ENCODE measurements around the gene CDC42BPA. TPM values are rescaled to one million over a fixed set of nuclear protein-coding genes. Genes with fewer than 3 reads are reported as not detected.

The CDC42BPA gene
- polyA plus RNA-seq, 1 donor from 2014 or later = 22.9 TPM

DNA sequence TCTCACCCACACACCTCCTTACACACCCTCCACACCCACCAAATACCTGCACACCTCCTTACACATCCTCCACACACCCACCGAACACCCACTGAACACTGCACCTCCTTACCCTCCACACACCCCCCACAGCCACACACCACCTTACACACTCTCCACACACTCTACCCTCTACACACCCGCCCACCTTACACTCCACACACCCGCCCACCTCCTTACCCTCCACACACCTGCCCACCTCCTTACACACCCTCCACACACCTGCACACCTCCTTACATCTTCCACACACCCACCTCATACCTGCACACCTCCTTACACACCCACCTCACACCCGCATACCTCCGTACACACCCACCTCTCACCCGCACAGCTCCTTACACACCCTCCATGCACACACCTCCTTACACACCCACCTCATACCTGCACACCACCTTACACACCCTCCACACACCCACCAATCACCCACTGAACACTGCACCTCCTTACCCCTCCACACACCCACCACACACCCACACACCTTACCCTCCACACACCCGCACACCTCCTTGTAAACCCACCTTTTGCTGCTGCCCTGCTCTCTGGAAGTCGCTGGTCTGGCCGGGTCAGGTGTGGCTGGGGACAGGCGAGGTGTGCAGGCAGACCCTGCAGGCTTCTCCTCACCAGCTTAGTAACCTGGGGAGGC lies 339.7 kb downstream of the CDC42BPA start:
- TF ChIP-seq TAF1 (IDR thresholded peaks at IDR 0.05; ENCODE audit: low read depth) = no peak
- TF ChIP-seq EZH2 (IDR thresholded peaks at IDR 0.05; ENCODE audit: borderline replicate concordance, insufficient read depth, low read length, poor library complexity, severe bottlenecking) = no peak
- TF ChIP-seq EP300 (conservative IDR thresholded peaks at IDR 0.05; ENCODE audit: poor library complexity, severe bottlenecking) = no peak
- TF ChIP-seq, protein P1, sequence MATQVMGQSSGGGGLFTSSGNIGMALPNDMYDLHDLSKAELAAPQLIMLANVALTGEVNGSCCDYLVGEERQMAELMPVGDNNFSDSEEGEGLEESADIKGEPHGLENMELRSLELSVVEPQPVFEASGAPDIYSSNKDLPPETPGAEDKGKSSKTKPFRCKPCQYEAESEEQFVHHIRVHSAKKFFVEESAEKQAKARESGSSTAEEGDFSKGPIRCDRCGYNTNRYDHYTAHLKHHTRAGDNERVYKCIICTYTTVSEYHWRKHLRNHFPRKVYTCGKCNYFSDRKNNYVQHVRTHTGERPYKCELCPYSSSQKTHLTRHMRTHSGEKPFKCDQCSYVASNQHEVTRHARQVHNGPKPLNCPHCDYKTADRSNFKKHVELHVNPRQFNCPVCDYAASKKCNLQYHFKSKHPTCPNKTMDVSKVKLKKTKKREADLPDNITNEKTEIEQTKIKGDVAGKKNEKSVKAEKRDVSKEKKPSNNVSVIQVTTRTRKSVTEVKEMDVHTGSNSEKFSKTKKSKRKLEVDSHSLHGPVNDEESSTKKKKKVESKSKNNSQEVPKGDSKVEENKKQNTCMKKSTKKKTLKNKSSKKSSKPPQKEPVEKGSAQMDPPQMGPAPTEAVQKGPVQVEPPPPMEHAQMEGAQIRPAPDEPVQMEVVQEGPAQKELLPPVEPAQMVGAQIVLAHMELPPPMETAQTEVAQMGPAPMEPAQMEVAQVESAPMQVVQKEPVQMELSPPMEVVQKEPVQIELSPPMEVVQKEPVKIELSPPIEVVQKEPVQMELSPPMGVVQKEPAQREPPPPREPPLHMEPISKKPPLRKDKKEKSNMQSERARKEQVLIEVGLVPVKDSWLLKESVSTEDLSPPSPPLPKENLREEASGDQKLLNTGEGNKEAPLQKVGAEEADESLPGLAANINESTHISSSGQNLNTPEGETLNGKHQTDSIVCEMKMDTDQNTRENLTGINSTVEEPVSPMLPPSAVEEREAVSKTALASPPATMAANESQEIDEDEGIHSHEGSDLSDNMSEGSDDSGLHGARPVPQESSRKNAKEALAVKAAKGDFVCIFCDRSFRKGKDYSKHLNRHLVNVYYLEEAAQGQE (IDR thresholded peaks at IDR 0.05; ENCODE audit: borderline replicate concordance) = no peak
- TF ChIP-seq MXI1 (conservative IDR thresholded peaks at IDR 0.05; ENCODE audit: poor library complexity, severe bottlenecking) = no peak
- no peak for TF ChIP-seq POLR2AphosphoS5 (IDR thresholded peaks at IDR 0.05)
- TF ChIP-seq, protein P2, sequence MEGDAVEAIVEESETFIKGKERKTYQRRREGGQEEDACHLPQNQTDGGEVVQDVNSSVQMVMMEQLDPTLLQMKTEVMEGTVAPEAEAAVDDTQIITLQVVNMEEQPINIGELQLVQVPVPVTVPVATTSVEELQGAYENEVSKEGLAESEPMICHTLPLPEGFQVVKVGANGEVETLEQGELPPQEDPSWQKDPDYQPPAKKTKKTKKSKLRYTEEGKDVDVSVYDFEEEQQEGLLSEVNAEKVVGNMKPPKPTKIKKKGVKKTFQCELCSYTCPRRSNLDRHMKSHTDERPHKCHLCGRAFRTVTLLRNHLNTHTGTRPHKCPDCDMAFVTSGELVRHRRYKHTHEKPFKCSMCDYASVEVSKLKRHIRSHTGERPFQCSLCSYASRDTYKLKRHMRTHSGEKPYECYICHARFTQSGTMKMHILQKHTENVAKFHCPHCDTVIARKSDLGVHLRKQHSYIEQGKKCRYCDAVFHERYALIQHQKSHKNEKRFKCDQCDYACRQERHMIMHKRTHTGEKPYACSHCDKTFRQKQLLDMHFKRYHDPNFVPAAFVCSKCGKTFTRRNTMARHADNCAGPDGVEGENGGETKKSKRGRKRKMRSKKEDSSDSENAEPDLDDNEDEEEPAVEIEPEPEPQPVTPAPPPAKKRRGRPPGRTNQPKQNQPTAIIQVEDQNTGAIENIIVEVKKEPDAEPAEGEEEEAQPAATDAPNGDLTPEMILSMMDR (IDR thresholded peaks at IDR 0.05; ENCODE audit: poor library complexity, severe bottlenecking) = no peak
- TF ChIP-seq RAD21 (conservative IDR thresholded peaks at IDR 0.05) = no peak
- TF ChIP-seq SMC3 (conservative IDR thresholded peaks at IDR 0.05; ENCODE audit: poor library complexity) = no peak
- H3K4me3 ChIP-seq (ENCODE audit: low read length) = no peak overlapping the region
- no peak overlapping the region for H3K27ac ChIP-seq (ENCODE audit: low read length)

DNA sequence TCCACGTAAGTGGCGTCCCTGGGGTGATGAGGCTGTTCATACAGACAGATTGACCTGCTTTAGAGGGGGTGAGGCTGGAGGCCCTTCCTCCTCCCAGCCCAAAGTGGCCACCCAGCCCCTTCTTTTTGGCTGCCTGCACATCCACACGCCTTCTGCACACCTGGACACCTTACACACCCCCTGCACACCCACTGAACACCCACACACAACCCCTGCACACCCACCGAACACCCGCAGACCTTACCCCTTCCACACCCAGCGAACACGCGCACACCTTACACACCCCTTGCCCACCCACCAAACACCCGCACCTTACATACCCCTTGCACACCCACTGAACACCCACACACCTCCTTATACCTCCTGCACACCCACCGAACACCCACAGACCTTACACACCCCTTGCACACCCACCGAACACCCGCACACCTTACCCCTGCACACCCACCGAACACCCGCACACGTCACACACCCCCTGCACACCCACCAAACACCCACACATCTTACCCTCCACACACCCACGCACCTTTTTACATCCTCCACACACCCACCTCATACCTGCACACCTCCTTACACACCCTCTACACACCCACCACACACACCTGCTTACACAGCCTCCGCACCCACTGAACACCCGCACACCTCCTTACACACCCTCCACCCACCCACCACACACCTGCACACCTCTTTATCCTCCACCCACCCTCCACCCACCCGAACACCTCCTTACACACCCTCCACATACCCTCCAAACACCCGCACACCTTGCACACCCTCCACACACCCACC lies 340.5 kb downstream of the CDC42BPA start:
- Histone ChIP-seq H3K9me2 (ENCODE audit: insufficient read depth, low read length) (no peaks in the 10 kb centered on the region), H3K27me3 (ENCODE audit: insufficient read depth, low read depth, low read length) (no peaks in the 10 kb centered on the region), H2AFZ (ENCODE audit: low read depth, low read length) (no peak overlapping the region), H3F3A (ENCODE audit: insufficient read depth, low read length, poor library complexity, severe bottlenecking) (no peaks in the 10 kb centered on the region), H4K20me1 (ENCODE audit: insufficient read depth) (no peaks in the 10 kb centered on the region), H3K4me2 (ENCODE audit: low read length) (no peak overlapping the region), H3K4me3 (ENCODE audit: low read length) (no peak overlapping the region), H3K27ac (ENCODE audit: low read length) (no peak overlapping the region), H3K79me2 (replicated peaks; ENCODE audit: insufficient read depth, low read length) (no peaks in the 10 kb centered on the region), H3K36me3 (ENCODE audit: insufficient read depth, low read length) (no peaks in the 10 kb centered on the region), H3K9ac (ENCODE audit: low read length) (no peak overlapping the region), H3K9me3 (ENCODE audit: low read length) (no peaks in the 10 kb centered on the region)
- TF ChIP-seq, protein P1 (IDR thresholded peaks at IDR 0.05; ENCODE audit: borderline replicate concordance) = no peak
- TF ChIP-seq MXI1 (conservative IDR thresholded peaks at IDR 0.05; ENCODE audit: poor library complexity, severe bottlenecking) (no peak), POLR2AphosphoS5 (IDR thresholded peaks at IDR 0.05) (no peak), EZH2 (IDR thresholded peaks at IDR 0.05; ENCODE audit: borderline replicate concordance, insufficient read depth, low read length, poor library complexity, severe bottlenecking) (no peak), RAD21 (conservative IDR thresholded peaks at IDR 0.05) (no peak), TAF1 (IDR thresholded peaks at IDR 0.05; ENCODE audit: low read depth) (no peak), EP300 (conservative IDR thresholded peaks at IDR 0.05; ENCODE audit: poor library complexity, severe bottlenecking) (no peak), SMC3 (conservative IDR thresholded peaks at IDR 0.05; ENCODE audit: poor library complexity) (no peak)
- TF ChIP-seq, protein P2 (IDR thresholded peaks at IDR 0.05; ENCODE audit: poor library complexity, severe bottlenecking) = no peak

More for the DNA sequence above, 339.7 kb downstream of the CDC42BPA start:
- Histone ChIP-seq H2AFZ (ENCODE audit: low read depth, low read length) (no peak overlapping the region), H3K36me3 (ENCODE audit: insufficient read depth, low read length) (no peaks in the 10 kb centered on the region), H3K9me2 (ENCODE audit: insufficient read depth, low read length) (no peaks in the 10 kb centered on the region), H3K9me3 (ENCODE audit: low read length) (no peaks in the 10 kb centered on the region), H3K9ac (ENCODE audit: low read length) (no peak overlapping the region), H3K79me2 (replicated peaks; ENCODE audit: insufficient read depth, low read length) (no peaks in the 10 kb centered on the region), H3K27me3 (ENCODE audit: insufficient read depth, low read depth, low read length) (no peaks in the 10 kb centered on the region), H3F3A (ENCODE audit: insufficient read depth, low read length, poor library complexity, severe bottlenecking) (no peaks in the 10 kb centered on the region), H3K4me2 (ENCODE audit: low read length) (no peak overlapping the region), H4K20me1 (ENCODE audit: insufficient read depth) (no peaks in the 10 kb centered on the region)
